Measurements from ENCODE around the gene PACS2.

Gene PACS2

DNA sequence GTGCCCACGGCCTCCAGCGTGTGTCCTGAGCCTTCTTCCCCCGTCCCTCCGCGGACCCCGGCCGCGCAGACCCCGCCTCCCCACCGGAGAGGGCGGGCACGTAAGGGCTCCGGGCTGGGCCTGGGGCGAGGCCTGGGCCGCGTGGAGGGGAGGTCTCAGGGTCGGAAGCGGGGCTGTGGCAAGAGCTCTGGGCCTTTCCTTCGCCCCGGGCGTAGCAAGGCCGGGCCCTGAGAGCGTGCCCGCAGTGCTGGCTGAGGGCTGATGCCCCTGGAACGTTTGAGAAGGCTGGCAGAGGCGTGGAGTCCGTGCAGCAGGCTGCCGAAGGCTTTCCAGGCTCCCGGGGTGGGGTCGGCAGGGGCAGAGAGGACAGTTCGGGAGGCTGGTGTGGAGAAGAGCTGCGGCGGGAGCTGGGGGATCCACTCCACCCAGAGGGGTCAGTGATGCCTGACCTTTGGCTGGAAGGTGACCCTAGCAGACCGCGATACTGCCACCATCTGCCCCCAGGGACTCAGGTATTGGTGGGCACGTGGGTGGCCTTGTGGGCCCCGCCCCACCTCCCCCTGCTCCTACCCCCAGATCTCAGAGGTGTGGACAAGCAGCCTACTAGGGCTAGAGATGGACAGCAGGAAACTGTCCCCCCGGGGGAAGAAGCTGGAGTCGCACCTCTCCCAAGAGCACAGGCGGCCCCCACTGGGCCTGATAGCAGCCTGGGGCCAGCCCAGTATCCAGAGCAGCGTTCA, 84.3 kb downstream of the PACS2 start:
- DNase-seq (ENCODE audit: low read depth in 3 of 3): no peak

DNA sequence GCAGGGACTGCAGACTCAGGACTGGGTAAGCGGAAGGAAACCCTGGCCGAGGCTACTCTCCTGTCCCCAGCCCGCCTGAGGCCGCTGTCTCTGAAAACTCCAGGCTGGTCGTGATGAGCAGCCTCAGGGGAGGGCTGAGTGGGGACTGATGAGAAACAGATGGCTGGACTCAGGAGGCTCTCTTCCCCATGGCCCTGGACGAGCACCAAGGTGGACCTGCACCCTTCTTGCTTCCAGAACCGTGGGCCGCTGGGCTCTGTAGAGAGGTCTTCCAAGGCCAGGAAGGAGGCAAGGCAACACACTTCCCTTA, 84.9 kb downstream of the PACS2 start:
- DNase-seq (ENCODE audit: low read depth in 3 of 3): no peak

DNA sequence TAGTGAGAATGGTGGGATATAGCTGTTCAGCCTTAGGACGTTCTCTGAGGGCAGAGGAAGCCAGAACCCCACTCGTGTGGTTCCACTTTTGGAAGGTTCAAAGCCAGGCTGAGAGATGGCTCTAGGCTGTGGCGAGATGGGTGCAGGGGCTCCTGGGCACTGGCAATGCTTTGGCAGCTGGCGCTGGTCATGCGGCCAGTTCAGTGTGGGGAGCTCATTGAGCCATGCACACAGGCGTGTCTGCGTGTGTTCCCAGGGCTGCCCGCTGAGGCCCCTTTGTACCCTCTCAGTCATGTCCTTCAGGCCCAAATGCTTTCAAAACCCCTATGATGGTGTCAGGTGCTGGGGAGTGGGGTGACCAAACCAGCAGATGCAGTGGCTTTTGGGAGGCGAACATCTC, 85.5 kb downstream of the PACS2 start:
- no peak for DNase-seq (ENCODE audit: low read depth in 3 of 3)

- no peak for DNase-seq (ENCODE audit: low read depth in 3 of 3)
Observed at GRCh38 chr14:105401699-105402098, 87.2 kb downstream of the PACS2 start.

DNA sequence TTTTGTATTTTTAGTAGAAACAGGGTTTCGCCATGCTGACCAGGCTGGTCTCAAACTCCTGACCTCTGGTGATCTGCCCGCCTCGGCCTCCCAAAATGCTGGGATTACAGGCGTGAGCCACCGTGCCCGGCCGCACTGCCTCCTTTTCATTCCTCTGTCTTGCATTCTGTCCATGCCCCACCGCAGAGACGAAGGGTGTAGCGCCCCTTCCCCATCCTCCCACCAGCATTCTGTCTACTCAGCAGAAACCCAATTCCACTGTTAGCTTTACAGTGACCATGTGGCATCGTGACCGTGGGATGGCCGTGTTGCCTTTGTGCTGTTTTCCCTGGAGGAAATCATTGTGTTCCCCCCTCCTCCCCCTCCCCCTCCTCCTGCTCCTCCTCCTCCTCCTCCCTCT, 94.0 kb downstream of the PACS2 start:
- no peak for DNase-seq (ENCODE audit: low read depth in 3 of 3)

DNA sequence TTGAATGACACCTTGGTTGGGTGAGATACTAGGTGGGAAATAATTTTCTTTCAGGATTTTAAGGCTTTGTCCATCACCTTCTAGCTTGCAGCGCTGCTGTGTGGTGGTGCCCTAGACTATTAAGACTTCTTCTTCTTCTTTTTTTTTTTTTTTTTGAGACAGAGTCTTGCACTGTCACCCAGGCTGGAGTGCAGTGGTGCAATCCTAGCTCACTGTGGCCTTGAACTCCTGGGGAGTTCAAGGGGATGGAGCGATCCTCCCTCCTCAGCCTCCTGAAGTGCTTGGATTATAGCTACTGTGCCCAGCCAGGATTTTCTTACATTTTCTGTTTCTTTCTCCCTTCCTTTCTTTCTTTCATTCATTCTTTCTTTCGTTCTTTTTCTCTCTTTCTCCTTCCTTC, 94.8 kb downstream of the PACS2 start:
- DNase-seq (ENCODE audit: low read depth in 3 of 3): no peak

- DNase-seq (ENCODE audit: low read depth in 3 of 3): no peak
Observed at GRCh38 chr14:105410642-105411016, 96.1 kb downstream of the PACS2 start.

GRCh38 chr14:105411017-105411941, 96.7 kb downstream of the PACS2 start:
- no peak for DNase-seq (ENCODE audit: low read depth in 3 of 3)

GRCh38 chr14:105411985-105412770, 97.6 kb downstream of the PACS2 start:
- DNase-seq (ENCODE audit: low read depth in 3 of 3): no peak

- DNase-seq (ENCODE audit: low read depth in 3 of 3): no peak
Observed at GRCh38 chr14:105412771-105413543, 98.4 kb downstream of the PACS2 start.

- DNase-seq (ENCODE audit: low read depth in 3 of 3): no peak
Observed at GRCh38 chr14:105413544-105413886, 99.0 kb downstream of the PACS2 start.

- DNase-seq (ENCODE audit: low read depth in 3 of 3): peak; percentile 21 to 67 (median 48)
Observed at GRCh38 chr14:105414456-105415371, 100.2 kb downstream of the PACS2 start.

GRCh38 chr14:105415481-105416428, 101.2 kb downstream of the PACS2 start:
- DNase-seq (ENCODE audit: low read depth in 3 of 3): no peak

- no peak for DNase-seq (ENCODE audit: low read depth in 3 of 3)
Observed at GRCh38 chr14:105416671-105417070, 102.1 kb downstream of the PACS2 start.

DNA sequence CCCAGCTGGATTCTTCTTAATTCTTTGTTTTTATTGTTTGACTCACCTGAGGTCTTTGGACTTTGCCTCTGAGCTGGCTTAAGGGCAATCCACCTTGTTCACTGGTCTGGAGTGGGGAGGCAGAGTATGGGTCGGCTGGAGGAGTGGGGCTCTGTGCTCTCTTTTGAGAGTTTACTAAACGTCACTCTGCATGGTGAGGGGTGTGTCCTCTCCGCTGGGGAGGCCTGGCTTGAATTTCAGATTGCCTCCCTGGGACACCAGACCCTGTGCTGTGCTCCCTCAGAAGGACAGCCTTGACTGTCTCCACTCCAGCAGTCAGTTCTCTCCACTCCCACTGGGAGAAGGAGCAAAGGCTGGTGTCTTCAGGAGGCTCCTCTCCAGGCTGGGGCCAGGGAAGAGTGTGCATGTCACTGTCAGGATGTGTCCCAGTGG, 103.2 kb downstream of the PACS2 start:
- DNase-seq (ENCODE audit: low read depth in 3 of 3): no peak

- no peak for DNase-seq (ENCODE audit: low read depth in 3 of 3)
Observed at GRCh38 chr14:105418269-105419194, 104.0 kb downstream of the PACS2 start.

DNA sequence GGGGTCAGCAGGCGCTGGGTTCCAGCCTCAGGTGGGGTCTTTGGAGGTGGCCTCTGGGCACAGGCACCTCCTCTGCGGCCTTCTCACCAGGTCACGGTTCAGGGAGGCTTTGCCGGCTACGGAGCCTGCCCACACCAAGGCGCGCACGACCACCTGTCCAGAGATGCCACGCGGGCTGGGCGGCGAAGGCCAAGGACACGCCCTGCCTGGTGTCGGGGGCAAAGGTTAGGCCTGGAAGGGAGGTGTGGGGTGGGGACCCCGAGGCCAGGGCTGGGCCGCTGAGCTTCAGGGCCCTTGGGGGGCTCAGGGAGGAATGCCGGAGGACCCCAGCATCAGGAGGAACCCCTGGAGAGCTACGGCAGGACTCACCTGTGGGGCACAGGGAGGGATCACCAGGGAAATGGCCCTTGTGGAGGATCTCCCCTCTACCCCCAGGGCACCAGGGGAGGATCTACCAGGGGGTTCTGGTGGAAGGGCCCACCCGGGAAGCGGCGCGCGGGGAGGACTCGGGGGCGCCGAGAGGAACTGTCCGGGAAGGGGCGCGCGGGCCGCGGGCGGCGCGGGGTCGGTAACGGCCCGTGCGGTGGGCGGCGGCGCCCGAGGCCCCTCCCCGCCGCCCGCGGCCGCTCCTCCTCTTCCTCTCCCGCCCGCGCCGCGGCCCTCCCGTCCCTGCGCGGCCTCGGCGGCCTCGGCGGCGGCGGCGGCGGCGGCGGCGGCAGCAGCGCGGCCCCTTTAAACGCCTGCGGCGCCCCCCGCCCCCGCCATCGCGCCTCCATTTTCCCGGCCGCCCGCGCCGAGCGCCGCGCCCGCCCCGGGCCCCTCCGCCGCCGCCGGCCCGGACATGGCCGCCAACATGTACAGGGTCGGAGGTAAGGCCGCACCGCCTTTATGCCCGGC, 104.9 kb downstream of the PACS2 start, which contains the start of gene MTA1:
MTA1 (plus strand) TSS at position 633 of the 897 bp plus-strand sequence; CDS start at position 842, 209 bp downstream.
- DNase-seq (ENCODE audit: low read depth in 3 of 3): peak in 2 of 3 experiments; percentile 35 to 50

Measured in stimulated activated CD4-positive, alpha-beta T cell treated with anti-CD3 and anti-CD28 coated beads, TNF-alpha, amount 100 ng/mL, for 4 hours (primary cell).